ENCODE measurements around the gene KRTAP3-2.

The KRTAP3-2 gene

DNA sequence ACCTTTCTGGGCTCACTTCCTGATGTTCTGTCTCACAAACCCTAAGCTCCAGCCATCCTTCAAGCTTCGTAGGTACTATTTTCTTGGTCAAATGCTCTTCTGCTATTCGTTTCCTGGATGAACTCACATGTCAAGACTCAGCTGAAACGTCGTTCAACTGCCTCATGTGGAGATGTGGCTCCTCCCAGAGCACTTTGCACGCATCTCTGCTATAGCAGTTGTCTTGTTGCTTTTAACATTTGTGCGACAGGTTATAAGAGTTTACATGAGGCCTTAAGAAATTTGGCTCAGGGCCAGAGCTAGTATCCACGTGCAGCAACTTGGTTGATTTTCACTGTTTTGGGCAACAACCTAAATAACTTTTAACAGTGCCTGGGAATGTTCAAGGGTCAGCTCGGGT, 12.8 kb downstream of the KRTAP3-2 start:
- Histone ChIP-seq H3K36me3 (no peaks in the 10 kb centered on the region), H3K27me3 (peaks cover 38% of the 10 kb centered on the region), H3K27ac (peak overlapping the region; percentile 64), H3K4me1 (ENCODE audit: control insufficient read depth in 1 of 2, insufficient read depth in 1 of 2, low read depth in 1 of 2, low read length in 1 of 2) (peaks cover 5 to 14% of the 10 kb centered on the region in 2 experiments), H3K4me3 (ENCODE audit: low read depth in 1 of 2, low read length in 1 of 2) (no peak overlapping the region), H3K9me3 (no peaks in the 10 kb centered on the region)
- TF ChIP-seq, protein P1, sequence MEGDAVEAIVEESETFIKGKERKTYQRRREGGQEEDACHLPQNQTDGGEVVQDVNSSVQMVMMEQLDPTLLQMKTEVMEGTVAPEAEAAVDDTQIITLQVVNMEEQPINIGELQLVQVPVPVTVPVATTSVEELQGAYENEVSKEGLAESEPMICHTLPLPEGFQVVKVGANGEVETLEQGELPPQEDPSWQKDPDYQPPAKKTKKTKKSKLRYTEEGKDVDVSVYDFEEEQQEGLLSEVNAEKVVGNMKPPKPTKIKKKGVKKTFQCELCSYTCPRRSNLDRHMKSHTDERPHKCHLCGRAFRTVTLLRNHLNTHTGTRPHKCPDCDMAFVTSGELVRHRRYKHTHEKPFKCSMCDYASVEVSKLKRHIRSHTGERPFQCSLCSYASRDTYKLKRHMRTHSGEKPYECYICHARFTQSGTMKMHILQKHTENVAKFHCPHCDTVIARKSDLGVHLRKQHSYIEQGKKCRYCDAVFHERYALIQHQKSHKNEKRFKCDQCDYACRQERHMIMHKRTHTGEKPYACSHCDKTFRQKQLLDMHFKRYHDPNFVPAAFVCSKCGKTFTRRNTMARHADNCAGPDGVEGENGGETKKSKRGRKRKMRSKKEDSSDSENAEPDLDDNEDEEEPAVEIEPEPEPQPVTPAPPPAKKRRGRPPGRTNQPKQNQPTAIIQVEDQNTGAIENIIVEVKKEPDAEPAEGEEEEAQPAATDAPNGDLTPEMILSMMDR (IDR thresholded peaks at IDR 0.05), result no peak

DNA sequence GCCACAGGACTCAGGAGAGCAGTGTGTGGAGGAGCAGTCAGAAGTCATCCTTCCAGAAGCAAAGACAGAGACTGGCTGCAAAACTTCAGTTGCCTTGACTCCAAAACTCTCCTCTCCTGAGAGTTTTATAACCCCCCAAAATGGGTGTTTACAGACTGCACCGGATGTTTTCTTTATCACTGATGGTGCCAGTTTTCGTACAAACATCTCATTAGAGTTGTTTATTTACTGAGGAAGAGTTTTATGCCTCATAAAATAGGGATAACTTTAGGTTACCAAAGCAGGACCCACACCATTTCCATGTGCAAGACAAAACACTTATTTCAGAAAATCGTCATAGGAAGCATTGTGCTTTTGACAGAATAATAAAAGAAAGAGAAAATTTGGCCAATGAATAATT, 15.5 kb downstream of the KRTAP3-2 start, which contains the start of gene KRT40:
TSS of gene KRT40 (minus strand) at position 101 of the 400 bp plus-strand sequence. CDS start at position 48, 53 bp downstream.
- peaks cover 5 to 14% of the 10 kb centered on the region in 2 experiments for H3K4me1 ChIP-seq (ENCODE audit: control insufficient read depth in 1 of 2, insufficient read depth in 1 of 2, low read depth in 1 of 2, low read length in 1 of 2)
- no peaks in the 10 kb centered on the region for H3K9me3 ChIP-seq
- no peak within 1 kb of the TSS for H3K27ac ChIP-seq
- peaks cover 53% of the 10 kb centered on the region for H3K27me3 ChIP-seq
- H3K4me3 ChIP-seq (ENCODE audit: low read depth in 1 of 2, low read length in 1 of 2), result no peak within 1 kb of the TSS
- H3K36me3 ChIP-seq, result no peaks in the 10 kb centered on the region
- TF ChIP-seq, protein P1 (IDR thresholded peaks at IDR 0.05), result no peak

DNA sequence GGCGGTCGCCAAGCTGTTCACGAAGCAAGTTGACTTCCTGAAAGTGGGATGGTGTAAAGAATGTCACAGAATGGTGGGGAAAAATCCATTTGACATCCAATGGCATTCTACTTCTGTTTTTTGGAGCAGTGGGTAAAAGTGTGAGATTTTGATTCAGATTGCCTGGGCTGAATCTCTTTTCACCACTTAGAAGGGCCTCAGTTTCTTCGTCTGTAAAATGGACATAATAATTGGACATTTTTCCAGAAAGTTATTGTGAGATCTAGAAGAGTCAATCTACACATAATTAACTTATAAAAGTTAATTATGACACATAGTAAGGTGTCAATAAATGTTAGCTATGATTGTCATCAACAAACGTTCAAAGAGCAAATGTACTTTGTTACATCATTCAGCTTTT, 18.6 kb downstream of the KRTAP3-2 start:
- H3K27ac ChIP-seq, result no peak overlapping the region
- no peaks in the 10 kb centered on the region for H3K4me1 ChIP-seq (ENCODE audit: control insufficient read depth in 1 of 2, insufficient read depth in 1 of 2, low read depth in 1 of 2, low read length in 1 of 2)
- TF ChIP-seq, protein P1 (IDR thresholded peaks at IDR 0.05), result no peak
- H3K4me3 ChIP-seq (ENCODE audit: low read depth in 1 of 2, low read length in 1 of 2), result no peak overlapping the region
- H3K27me3 ChIP-seq, result peaks cover 73% of the 10 kb centered on the region
- H3K9me3 ChIP-seq, result no peaks in the 10 kb centered on the region
- no peaks in the 10 kb centered on the region for H3K36me3 ChIP-seq

DNA sequence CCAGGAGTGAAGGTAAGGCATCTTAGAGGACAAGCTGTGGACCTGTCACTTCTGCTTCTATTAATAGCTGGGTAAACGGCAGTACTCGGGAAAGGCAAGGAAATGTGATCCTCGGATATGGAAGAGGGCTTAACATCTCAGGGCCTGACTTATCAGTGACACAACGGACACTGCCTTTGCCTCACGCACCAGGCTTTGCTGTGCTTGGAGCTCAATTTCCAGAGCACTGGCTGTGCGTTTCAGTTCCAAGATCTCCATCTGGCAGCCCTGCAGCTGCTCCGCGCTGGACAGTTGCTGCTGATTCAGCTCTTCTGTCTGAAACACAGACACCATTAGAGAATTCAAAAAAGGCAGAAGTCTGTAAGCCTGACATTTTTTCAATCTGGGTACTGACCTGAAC, 19.1 kb downstream of the KRTAP3-2 start:
- Histone ChIP-seq H3K9me3 (no peaks in the 10 kb centered on the region), H3K4me3 (ENCODE audit: low read depth in 1 of 2, low read length in 1 of 2) (no peak overlapping the region)

DNA sequence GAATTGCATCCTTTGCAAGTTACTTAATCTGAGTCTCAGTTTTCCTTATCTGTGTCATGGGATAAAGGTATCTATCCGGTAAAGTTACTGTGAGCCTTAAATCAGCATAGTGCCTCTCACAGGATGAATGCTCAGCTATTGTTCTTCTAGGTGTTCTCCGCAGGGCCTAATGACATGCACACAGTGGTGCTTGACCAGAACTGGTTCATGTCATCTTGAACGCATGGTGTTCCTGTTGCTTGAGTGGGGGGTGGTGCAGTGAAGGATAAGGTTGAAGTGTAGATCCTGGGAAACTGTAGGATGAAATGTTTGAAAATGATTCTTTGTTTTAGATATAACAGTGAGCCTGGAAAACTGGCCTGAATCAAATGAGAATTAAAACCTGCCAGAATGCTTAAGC, 19.6 kb downstream of the KRTAP3-2 start:
- H3K27me3 ChIP-seq, result peaks cover 71% of the 10 kb centered on the region
- H3K4me3 ChIP-seq (ENCODE audit: low read depth in 1 of 2, low read length in 1 of 2), result no peak overlapping the region
- TF ChIP-seq, protein P1 (IDR thresholded peaks at IDR 0.05), result no peak
- H3K9me3 ChIP-seq, result no peaks in the 10 kb centered on the region
- no peaks in the 10 kb centered on the region for H3K4me1 ChIP-seq (ENCODE audit: control insufficient read depth in 1 of 2, insufficient read depth in 1 of 2, low read depth in 1 of 2, low read length in 1 of 2)
- no peak overlapping the region for H3K27ac ChIP-seq
- H3K36me3 ChIP-seq, result no peaks in the 10 kb centered on the region

More for the DNA sequence above, 19.1 kb downstream of the KRTAP3-2 start:
- TF ChIP-seq, protein P1 (IDR thresholded peaks at IDR 0.05), result no peak
- Histone ChIP-seq H3K4me1 (ENCODE audit: control insufficient read depth in 1 of 2, insufficient read depth in 1 of 2, low read depth in 1 of 2, low read length in 1 of 2) (no peaks in the 10 kb centered on the region), H3K36me3 (no peaks in the 10 kb centered on the region), H3K27ac (no peak overlapping the region), H3K27me3 (peaks cover 74% of the 10 kb centered on the region)
